KMS-11 (cell line): Measurements from ENCODE around the gene CDC45.

Experiments used
- H2AFZ ChIP-seq: fragments of 200-600 bp; sonication (generic); 2 replicates; pipeline ENCODE4 v1.6.1; 2016; ENCODE audit warnings: antibody characterized with exemption, mixed run types, low read depth
- H3K27ac ChIP-seq: fragments of 200-600 bp; sonication (generic); 2 replicates; pipeline ENCODE4 v1.6.1; 2016; ENCODE audit warnings: mild to moderate bottlenecking, mixed run types
- H3K27me3 ChIP-seq: fragments of 200-600 bp; sonication (generic); 2 replicates; pipeline ENCODE4 v1.6.1; 2017; ENCODE audit warnings: mild to moderate bottlenecking, low read depth, mixed run types, moderate library complexity; ENCODE audit not compliant: insufficient read depth
- H3K36me3 ChIP-seq: fragments of 200-600 bp; sonication (generic); 2 replicates; pipeline ENCODE4 v1.6.1; 2017; ENCODE audit warnings: mild to moderate bottlenecking, mixed run types; ENCODE audit not compliant: insufficient read depth
- H3K4me1 ChIP-seq: fragments of 200-600 bp; sonication (generic); 2 replicates; pipeline ENCODE4 v1.6.1; 2016; ENCODE audit warnings: mild to moderate bottlenecking, low read depth, mixed run types; ENCODE audit not compliant: poor library complexity, severe bottlenecking
- H3K4me2 ChIP-seq: fragments of 200-600 bp; sonication (generic); 2 replicates; pipeline ENCODE4 v1.7.0; 2016; ENCODE audit warnings: mild to moderate bottlenecking, mixed run types
- H3K4me3 ChIP-seq: fragments of 200-600 bp; sonication (generic); IDR thresholded peaks from 2 replicates; pipeline ENCODE4 v1.6.1; 2017; ENCODE audit warnings: low read depth, low read length, mixed read lengths; ENCODE audit not compliant: insufficient read depth
- H3K79me2 ChIP-seq: fragments of 200-600 bp; sonication (generic); 2 replicates; pipeline ENCODE4 v1.6.1; 2016; ENCODE audit warnings: low read depth, mixed run types; ENCODE audit not compliant: insufficient read depth
- H3K9ac ChIP-seq: fragments of 200-600 bp; sonication (generic); 2 replicates; pipeline ENCODE4 v1.6.1; 2016; ENCODE audit warnings: mild to moderate bottlenecking, mixed run types
- H4K20me1 ChIP-seq: fragments of 200-600 bp; sonication (generic); 2 replicates; pipeline ENCODE4 v1.6.1; 2016; ENCODE audit warnings: mild to moderate bottlenecking, mixed run types; ENCODE audit not compliant: insufficient read depth
- CTCF ChIP-seq: fragments of 200-600 bp; sonication (generic); conservative IDR thresholded peaks from 2 replicates; pipeline ENCODE4 v1.6.1; 2017; ENCODE audit warnings: low read depth, mild to moderate bottlenecking, antibody characterized with exemption, low read length, moderate library complexity, mixed read lengths

The CDC45 gene

GRCh38 chr22:19470010-19470409 lies 9.7 kb upstream of the CDC45 start:
- Histone ChIP-seq H3K36me3 (no peaks in the 10 kb centered on the region), H3K4me1 (peaks cover 20% of the 10 kb centered on the region), H3K4me2 (no peak overlapping the region)

GRCh38 chr22:19471572-19471971 lies 8.1 kb upstream of the CDC45 start:
- no peaks in the 10 kb centered on the region for H3K36me3 ChIP-seq
- peaks cover 21% of the 10 kb centered on the region for H3K4me1 ChIP-seq
- no peak overlapping the region for H3K4me3 ChIP-seq
- TF ChIP-seq CTCF = no peak
- H3K79me2 ChIP-seq = peaks cover 20% of the 10 kb centered on the region
- H4K20me1 ChIP-seq = no peaks in the 10 kb centered on the region; the same call in 1 of the 2 replicates
- no peak overlapping the region for H3K9ac ChIP-seq
- no peak overlapping the region for H2AFZ ChIP-seq
- H3K27ac ChIP-seq = no peak overlapping the region
- H3K4me2 ChIP-seq = no peak overlapping the region
- H3K27me3 ChIP-seq = no peaks in the 10 kb centered on the region

More at GRCh38 chr22:19470010-19470409, 9.7 kb upstream of the CDC45 start:
- 0 out of 2 replicates have a peak, but pooled peaks cover 5% of the 10 kb centered on the region for H3K79me2 ChIP-seq
- H4K20me1 ChIP-seq = no peaks in the 10 kb centered on the region
- no peaks in the 10 kb centered on the region for H3K27me3 ChIP-seq
- no peak for TF ChIP-seq CTCF
- no peak overlapping the region for H2AFZ ChIP-seq
- no peak overlapping the region for H3K9ac ChIP-seq
- H3K27ac ChIP-seq = no peak overlapping the region
- no peak overlapping the region for H3K4me3 ChIP-seq

- Histone ChIP-seq H3K4me3 (no peak overlapping the region), H3K36me3 (no peaks in the 10 kb centered on the region), H3K4me2 (no peak overlapping the region), H3K79me2 (peaks cover 27% of the 10 kb centered on the region), H3K27ac (no peak overlapping the region), H3K27me3 (no peaks in the 10 kb centered on the region), H3K4me1 (peaks cover 28% of the 10 kb centered on the region), H3K9ac (no peak overlapping the region), H2AFZ (no peak overlapping the region), H4K20me1 (no peaks in the 10 kb centered on the region; the same call in 1 of the 2 replicates)
- TF ChIP-seq CTCF = no peak
Measured at GRCh38 chr22:19472233-19472632, 7.5 kb upstream of the CDC45 start.

GRCh38 chr22:19473578-19473977 lies 6.1 kb upstream of the CDC45 start:
- H2AFZ ChIP-seq = no peak overlapping the region
- H3K79me2 ChIP-seq = peaks cover 40% of the 10 kb centered on the region
- no peaks in the 10 kb centered on the region for H3K36me3 ChIP-seq
- H3K27me3 ChIP-seq = no peaks in the 10 kb centered on the region
- no peak overlapping the region for H3K27ac ChIP-seq
- H3K9ac ChIP-seq = no peak overlapping the region
- H3K4me2 ChIP-seq = no peak overlapping the region
- H3K4me3 ChIP-seq = no peak overlapping the region
- no peaks in the 10 kb centered on the region; the same call in 1 of the 2 replicates for H4K20me1 ChIP-seq
- H3K4me1 ChIP-seq = peaks cover 33% of the 10 kb centered on the region
- no peak for TF ChIP-seq CTCF
